Measurements from ENCODE around the gene TP53BP2.
"Not testable (repeated sequence)": the region's sequence is repeated elsewhere in the genome, so short reads cannot be mapped to it uniquely, and the experiment has no call there.

DNA sequence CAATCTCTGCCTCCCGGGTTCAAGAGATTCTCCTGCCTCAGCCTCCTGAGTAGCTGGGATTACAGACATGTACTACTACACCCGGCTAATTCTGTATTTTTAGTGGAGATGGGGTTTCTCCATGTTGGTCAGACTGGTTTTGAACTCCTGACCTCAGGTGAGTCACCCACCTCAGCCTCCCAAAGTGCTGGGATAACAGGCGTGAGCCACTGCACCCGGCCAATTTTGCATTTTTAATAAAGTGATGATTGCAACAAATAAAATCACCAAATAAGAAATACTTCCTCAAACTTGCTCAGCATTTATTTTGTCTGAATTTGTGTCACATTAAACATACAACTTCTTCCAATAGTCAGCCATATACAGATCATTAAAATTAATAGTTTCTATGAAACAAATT is 35.8 kb downstream of the TP53BP2 start:
- TF ChIP-seq, protein P1, sequence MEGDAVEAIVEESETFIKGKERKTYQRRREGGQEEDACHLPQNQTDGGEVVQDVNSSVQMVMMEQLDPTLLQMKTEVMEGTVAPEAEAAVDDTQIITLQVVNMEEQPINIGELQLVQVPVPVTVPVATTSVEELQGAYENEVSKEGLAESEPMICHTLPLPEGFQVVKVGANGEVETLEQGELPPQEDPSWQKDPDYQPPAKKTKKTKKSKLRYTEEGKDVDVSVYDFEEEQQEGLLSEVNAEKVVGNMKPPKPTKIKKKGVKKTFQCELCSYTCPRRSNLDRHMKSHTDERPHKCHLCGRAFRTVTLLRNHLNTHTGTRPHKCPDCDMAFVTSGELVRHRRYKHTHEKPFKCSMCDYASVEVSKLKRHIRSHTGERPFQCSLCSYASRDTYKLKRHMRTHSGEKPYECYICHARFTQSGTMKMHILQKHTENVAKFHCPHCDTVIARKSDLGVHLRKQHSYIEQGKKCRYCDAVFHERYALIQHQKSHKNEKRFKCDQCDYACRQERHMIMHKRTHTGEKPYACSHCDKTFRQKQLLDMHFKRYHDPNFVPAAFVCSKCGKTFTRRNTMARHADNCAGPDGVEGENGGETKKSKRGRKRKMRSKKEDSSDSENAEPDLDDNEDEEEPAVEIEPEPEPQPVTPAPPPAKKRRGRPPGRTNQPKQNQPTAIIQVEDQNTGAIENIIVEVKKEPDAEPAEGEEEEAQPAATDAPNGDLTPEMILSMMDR (IDR thresholded peaks at IDR 0.05; ENCODE audit: insufficient read depth, low read depth, low read length), result not testable (repeated sequence)
- not testable (repeated sequence) for TF ChIP-seq EZH2 (IDR thresholded peaks at IDR 0.05; ENCODE audit: insufficient read depth, low read length)

Measured in astrocyte (in vitro differentiated cells and primary cell).